ENCODE measurements around the gene CASP7. TPM values are rescaled to one million over a fixed set of nuclear protein-coding genes. Genes with fewer than 3 reads are reported as not detected.

The CASP7 gene
- total RNA-seq, 1 donor from 2014 or later = not detected

GRCh38 chr10:113745374-113745773, 65.7 kb downstream of the CASP7 start:
- Mint-ChIP-seq H3K27ac (ENCODE audit: unreplicated experiment) (no peak overlapping the region), H3K9me3 (ENCODE audit: unreplicated experiment) (no peaks in the 10 kb centered on the region), H3K36me3 (ENCODE audit: unreplicated experiment) (no peaks in the 10 kb centered on the region), H3K4me1 (ENCODE audit: low read depth, unreplicated experiment) (no peaks in the 10 kb centered on the region), H3K27me3 (ENCODE audit: unreplicated experiment) (peaks cover 7% of the 10 kb centered on the region), H3K4me3 (ENCODE audit: unreplicated experiment) (no peak overlapping the region)
- TF ChIP-seq, protein P1, sequence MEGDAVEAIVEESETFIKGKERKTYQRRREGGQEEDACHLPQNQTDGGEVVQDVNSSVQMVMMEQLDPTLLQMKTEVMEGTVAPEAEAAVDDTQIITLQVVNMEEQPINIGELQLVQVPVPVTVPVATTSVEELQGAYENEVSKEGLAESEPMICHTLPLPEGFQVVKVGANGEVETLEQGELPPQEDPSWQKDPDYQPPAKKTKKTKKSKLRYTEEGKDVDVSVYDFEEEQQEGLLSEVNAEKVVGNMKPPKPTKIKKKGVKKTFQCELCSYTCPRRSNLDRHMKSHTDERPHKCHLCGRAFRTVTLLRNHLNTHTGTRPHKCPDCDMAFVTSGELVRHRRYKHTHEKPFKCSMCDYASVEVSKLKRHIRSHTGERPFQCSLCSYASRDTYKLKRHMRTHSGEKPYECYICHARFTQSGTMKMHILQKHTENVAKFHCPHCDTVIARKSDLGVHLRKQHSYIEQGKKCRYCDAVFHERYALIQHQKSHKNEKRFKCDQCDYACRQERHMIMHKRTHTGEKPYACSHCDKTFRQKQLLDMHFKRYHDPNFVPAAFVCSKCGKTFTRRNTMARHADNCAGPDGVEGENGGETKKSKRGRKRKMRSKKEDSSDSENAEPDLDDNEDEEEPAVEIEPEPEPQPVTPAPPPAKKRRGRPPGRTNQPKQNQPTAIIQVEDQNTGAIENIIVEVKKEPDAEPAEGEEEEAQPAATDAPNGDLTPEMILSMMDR (IDR thresholded peaks at IDR 0.05; ENCODE audit: partially characterized antibody, unreplicated experiment) = no peak
- DNase-seq = no peak

DNA sequence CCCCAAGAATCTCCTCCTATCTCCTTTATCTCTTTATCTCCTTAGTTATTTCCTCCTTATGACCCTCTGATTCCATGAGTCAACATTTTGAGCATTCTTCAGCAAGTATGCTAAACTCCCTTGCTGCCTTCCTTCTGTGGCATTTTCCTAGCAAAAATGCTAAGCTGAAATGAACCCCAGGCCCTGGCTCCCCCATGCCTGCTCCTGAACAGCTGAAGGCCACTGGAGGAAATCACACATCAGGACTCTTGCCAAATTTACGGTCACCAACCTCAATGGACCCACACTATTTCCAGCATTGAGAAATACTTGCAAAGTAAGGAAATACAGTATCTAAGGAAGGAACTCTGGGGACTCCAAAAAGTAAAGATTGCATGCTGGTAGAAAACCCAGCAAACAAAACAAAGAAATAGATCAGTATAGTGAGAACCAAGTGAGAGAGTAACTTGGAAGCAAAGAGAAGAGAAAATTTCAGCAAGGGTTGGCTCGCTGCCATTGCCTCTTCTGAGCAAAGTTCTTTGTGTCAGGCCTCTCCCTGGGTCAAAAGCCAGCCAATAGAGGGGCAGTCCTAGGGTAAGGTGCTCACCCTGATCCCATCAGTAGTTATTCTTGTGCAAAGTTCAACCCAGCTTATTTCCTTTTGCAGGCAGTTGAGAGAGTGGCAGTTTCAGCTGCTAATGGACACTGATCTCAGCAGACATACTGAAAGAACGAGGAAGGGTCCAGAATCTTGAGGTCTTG, 66.7 kb downstream of the CASP7 start:
- no peak overlapping the region for H3K27ac Mint-ChIP-seq (ENCODE audit: unreplicated experiment)
- H3K4me3 Mint-ChIP-seq (ENCODE audit: unreplicated experiment) = no peak overlapping the region
- TF ChIP-seq, protein P1 (IDR thresholded peaks at IDR 0.05; ENCODE audit: partially characterized antibody, unreplicated experiment) = no peak
- no peak for DNase-seq
- no peaks in the 10 kb centered on the region for H3K4me1 Mint-ChIP-seq (ENCODE audit: low read depth, unreplicated experiment)
- no peaks in the 10 kb centered on the region for H3K9me3 Mint-ChIP-seq (ENCODE audit: unreplicated experiment)
- H3K36me3 Mint-ChIP-seq (ENCODE audit: unreplicated experiment) = no peaks in the 10 kb centered on the region
- H3K27me3 Mint-ChIP-seq (ENCODE audit: unreplicated experiment) = peaks cover 7% of the 10 kb centered on the region

DNA sequence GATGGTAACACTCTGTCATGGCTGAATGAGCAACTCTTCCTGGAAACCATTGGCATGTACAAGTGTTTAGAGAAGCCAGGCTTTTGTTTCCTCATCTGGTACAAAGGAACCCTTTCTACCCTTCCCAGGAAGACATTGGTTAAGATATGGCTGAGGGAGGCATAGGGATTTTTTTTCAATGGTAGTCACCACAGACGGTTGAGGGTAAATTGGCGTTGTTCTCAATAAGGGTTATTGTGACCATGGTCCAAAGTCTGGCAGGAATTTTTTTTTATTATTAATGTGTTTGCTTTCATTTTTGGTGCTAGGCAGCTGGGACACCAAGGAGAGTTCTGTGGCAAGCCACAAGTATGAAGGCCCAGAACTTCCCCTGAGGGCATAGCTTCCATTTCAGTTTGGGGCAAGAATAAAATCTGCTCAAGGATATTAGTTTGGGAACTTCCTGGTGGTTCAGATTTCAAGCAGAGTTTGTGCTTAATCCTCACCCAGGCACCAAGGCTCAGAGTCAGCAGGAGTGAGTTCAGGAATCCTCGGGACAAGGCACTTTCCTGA, 71.5 kb downstream of the CASP7 start, which contains the start of gene PLEKHS1:
Gene PLEKHS1, plus strand, starts transcription at position 502 of the 552 bp plus-strand sequence. CDS start 3,596 bp downstream, outside the sequence.
- H3K36me3 Mint-ChIP-seq (ENCODE audit: unreplicated experiment) = no peaks in the 10 kb centered on the region
- no peaks in the 10 kb centered on the region for H3K4me1 Mint-ChIP-seq (ENCODE audit: low read depth, unreplicated experiment)
- no peak within 1 kb of the TSS for H3K27ac Mint-ChIP-seq (ENCODE audit: unreplicated experiment)
- no peak within 1 kb of the TSS for H3K4me3 Mint-ChIP-seq (ENCODE audit: unreplicated experiment)
- DNase-seq = no peak
- H3K9me3 Mint-ChIP-seq (ENCODE audit: unreplicated experiment) = no peaks in the 10 kb centered on the region
- TF ChIP-seq, protein P1 (IDR thresholded peaks at IDR 0.05; ENCODE audit: partially characterized antibody, unreplicated experiment) = no peak
- peaks cover 6% of the 10 kb centered on the region for H3K27me3 Mint-ChIP-seq (ENCODE audit: unreplicated experiment)

GRCh38 chr10:113752553-113752952, 72.8 kb downstream of the CASP7 start:
- Mint-ChIP-seq H3K27ac (ENCODE audit: unreplicated experiment) (no peak overlapping the region), H3K4me1 (ENCODE audit: low read depth, unreplicated experiment) (no peaks in the 10 kb centered on the region), H3K27me3 (ENCODE audit: unreplicated experiment) (peaks cover 4% of the 10 kb centered on the region), H3K9me3 (ENCODE audit: unreplicated experiment) (no peaks in the 10 kb centered on the region), H3K4me3 (ENCODE audit: unreplicated experiment) (no peak overlapping the region), H3K36me3 (ENCODE audit: unreplicated experiment) (no peaks in the 10 kb centered on the region)
- DNase-seq = no peak
- TF ChIP-seq, protein P1 (IDR thresholded peaks at IDR 0.05; ENCODE audit: partially characterized antibody, unreplicated experiment) = no peak

All from glutamatergic neuron (in vitro differentiated cells).